GM21723 (cell line): Measurements from ENCODE around the gene ANGPTL7.

Experiments used
- ATAC-seq: cut with Tn5 transposase; IDR thresholded peaks from one replicate; pipeline ENCODE4 v1.9.1; 2021; ENCODE audit warnings: mild to moderate bottlenecking, moderate library complexity; ENCODE audit not compliant: unreplicated experiment

ANGPTL7 gene

DNA sequence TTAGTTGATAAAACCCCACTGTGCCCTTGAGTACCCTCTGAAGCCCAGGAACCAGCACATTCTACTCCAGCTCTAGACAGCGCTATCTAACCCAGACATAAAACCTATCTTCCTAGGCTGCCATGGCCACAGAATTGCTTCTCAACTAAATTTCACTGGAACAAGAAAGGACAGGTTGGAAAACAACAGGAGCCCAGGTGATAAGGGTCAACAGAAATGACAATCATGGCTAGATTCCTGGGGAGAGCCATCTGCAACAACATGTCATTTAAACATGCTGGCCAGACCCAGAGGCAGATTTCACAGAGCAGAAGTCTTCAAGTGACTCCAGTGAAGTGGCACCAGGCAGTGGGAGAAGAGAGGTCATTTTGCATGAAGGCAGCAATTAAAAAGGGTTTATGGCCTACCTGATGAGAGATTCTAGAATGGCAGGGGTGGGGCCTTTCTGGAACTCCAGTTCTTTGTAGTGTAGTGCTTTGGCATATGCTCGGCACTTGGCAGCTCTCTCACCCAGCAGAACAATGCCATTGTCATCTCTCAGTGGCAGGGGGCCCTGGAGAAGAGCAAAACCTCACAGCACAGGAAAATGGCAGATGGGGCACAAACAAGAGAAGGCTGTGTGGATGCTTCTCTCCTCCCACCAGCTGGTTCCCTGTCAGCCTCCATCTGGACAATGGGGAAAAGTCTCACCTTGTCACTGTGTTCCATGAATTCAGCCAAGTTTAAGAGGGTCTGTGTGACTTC is 9.9 kb downstream of the ANGPTL7 start:
- ATAC-seq = no peak

DNA sequence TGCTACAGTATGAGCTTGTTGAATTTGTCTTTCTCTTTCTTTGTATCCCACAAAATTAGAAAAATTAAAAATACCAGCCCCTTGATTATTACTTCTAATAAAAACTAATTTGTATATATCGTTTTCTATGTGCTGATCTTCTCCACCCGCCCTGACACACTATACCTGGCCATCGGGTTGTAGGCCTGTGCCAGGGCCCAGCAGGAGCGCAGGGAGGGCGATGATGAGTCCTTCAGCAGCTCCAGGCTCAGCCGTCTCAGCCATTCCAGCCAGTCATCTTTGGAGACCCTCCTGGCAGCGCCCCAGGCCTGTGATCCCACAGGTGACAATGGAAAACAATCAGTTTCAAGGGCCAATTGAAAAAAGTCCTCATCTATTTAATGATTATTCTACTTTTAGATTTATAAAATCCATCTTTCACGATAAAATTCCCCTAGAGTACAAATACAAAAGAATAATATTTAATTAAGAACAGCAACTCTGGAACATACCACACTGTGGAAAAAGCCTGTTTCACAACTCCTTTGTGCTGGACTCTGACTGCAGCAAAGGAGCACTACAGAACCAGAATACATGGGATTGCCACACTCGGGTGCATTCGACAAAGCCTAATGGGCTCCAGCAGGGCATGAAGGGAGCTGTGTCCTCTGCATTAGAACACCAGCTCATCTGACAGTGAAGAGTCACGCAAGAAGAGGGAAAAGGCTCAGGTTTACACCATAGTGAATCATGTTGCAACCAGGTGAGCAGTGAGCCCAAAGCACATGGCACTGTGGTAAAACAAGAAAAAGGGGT is 15.4 kb downstream of the ANGPTL7 start:
- ATAC-seq = no peak

- ATAC-seq = no peak
Measured at GRCh38 chr1:11207898-11208611, 18.9 kb downstream of the ANGPTL7 start.

DNA sequence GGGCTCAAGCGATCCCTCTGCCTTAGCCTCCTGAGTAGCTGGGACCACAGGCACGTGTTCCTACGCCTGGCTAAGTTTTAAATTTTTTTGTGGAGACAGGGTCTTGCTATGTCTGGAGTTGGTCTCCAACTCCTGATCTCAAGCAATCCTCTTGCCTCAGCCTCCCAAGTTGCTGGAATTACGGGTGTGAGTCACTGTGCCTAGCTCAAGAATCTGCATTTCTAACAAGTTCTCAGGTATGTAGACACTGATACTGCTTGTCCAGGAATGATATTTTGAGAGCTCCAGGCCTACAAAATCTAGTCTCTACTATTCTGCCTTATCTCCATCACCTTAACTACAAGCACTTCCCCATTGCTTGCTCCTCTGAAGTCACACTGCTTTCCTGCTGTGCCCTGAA is 22.3 kb downstream of the ANGPTL7 start:
- ATAC-seq = no peak

DNA sequence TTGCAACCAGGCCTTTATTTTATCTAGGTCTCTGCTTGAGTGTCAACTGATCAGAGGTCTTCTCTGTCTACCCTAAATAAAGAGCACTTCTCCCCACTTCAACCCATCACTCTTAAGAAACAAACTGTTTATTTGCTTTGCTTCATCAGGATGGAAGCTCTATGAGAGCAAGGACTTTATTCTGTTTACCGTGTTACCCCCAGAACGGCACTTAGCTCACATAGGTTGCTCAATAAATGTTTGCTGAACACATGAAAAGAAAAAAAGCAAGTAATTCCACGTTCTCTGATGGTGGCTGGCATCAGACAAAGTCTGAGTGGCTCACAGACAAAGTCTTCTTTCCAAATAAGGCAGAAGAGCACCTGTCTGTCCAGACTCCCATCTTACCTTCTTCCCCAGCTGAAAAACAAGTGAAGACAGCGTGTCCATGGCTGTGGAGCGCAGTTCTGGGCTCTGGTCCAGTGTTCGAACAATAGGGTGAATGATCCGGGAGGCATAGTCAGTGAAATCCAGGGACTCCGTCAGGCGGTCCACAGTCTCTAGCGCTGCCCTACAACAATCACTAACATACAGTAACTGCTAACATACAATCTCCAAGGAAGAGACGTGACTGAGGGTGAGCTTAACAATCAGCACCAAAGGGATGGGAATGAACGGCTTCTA is 22.9 kb downstream of the ANGPTL7 start:
- no peak for ATAC-seq

- ATAC-seq = no peak
Measured at GRCh38 chr1:11214698-11215380, 25.7 kb downstream of the ANGPTL7 start.

GRCh38 chr1:11215381-11216005 is 26.3 kb downstream of the ANGPTL7 start:
- no peak for ATAC-seq

DNA sequence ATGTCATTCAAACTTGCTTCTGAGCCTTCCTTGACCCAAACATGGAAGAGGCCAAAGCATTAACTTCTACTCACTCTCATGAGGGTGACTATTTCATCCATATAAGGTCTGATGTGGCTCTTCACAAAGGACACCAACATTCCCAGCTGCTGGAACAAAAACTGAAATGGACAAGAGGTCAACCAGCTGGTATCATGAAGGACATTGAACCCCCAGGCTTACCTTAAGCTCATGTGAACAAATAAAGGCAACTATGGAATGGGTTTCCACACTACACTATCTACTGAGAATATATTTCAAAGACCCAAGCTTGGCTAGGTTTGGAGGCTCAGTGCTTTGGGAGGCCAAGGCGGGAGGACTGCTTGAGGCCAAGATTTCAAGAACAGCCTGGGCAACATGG is 26.9 kb downstream of the ANGPTL7 start:
- ATAC-seq = no peak

GRCh38 chr1:11227106-11228077 is 38.2 kb downstream of the ANGPTL7 start:
- ATAC-seq = peak; percentile 77

- no peak for ATAC-seq
Measured at GRCh38 chr1:11229203-11229602, 40.0 kb downstream of the ANGPTL7 start.

GRCh38 chr1:11233208-11233607 is 44.1 kb downstream of the ANGPTL7 start:
- ATAC-seq = no peak

DNA sequence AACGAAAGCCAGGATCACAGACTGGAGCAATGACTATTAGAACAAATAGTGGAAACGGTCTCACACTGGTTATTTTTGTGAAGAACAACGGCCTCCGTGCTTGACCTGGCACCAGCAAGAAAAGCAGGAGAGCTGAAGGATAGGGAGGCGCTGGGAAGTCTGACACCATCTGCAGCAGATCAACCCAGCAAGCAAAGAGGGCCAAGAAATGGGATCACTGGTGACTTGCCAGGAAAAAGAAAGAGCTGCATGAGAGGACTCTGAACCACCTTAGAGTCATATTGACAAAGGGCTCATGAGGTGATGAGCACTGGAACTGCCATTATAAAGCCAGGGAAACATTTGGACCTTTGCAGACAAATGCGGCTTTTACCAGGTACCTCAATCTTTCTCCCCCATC is 48.2 kb downstream of the ANGPTL7 start:
- no peak for ATAC-seq

- ATAC-seq = no peak
Measured at GRCh38 chr1:11238311-11238710, 49.2 kb downstream of the ANGPTL7 start.

DNA sequence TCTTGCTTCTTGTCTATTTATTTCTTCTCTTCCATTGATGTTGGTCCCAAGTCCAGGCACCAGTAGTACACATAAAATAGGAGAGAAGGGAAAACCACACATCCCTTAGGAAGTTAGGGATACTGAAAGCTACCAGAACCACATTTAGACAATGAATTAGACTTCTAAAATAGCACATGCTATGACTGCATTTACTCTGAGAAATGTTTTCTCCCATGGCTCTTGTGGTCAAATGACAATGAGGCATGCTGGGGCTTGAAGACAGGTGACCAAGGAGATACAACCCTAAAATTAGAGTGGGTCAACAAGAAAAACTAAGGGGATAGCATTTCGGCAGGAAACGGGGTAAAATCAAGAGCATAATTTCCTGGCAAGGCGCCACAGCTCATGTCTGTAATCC is 56.1 kb downstream of the ANGPTL7 start:
- ATAC-seq = no peak
